SK-N-SH (cell line): Measurements from ENCODE around the gene CBR1. TPM values are rescaled to one million over a fixed set of nuclear protein-coding genes. Genes with fewer than 3 reads are reported as not detected.

Source experiments
- CTCF ChIA-PET: fragments of 300-600, 350-600 bp; formaldehyde crosslinking; extraction: SDS; loops from one replicate; lab custom pipeline; 2021; lab: Yijun Ruan, JAX
- POLR2A ChIA-PET: fragments of 350-600 bp; sonication (Branson Sonifier 250); formaldehyde crosslinking; extraction: SDS; loops from one replicate; lab custom pipeline; 2020; ENCODE audit warnings: antibody characterized with exemption, inconsistent platforms; lab: Yijun Ruan, JAX
- DNase-seq: peaks from one replicate; pipeline ENCODE4 v3.0.0; 2012
- H2AFZ ChIP-seq: fragments of 200-600 bp; sonication (generic); 2 replicates; pipeline ENCODE4 v1.8.1; 2016; ENCODE audit warnings: antibody characterized with exemption, mild to moderate bottlenecking, low read depth
- H3F3A ChIP-seq: fragments of 200-600 bp; sonication (generic); replicated peaks from 2 replicates; pipeline ENCODE3; 2016; ENCODE audit warnings: antibody characterized with exemption, mild to moderate bottlenecking; ENCODE audit not compliant: insufficient read depth
- H3K27ac ChIP-seq, 2 experiments: fragments of 200-500 bp in 1 of 2; fragments of 200-600 bp in 1 of 2; sonication (Bioruptor generic) in 1 of 2; sonication (generic), shearing (Covaris generic) in 1 of 2; 2 replicates each; pipeline versions ENCODE4 v1.5.1 to v1.6.1; 2014 to 2016; ENCODE audit warnings: low read depth in 2 of 2, inconsistent platforms in 1 of 2, low read length in 1 of 2, mild to moderate bottlenecking in 1 of 2, mixed read lengths in 1 of 2
- H3K27me3 ChIP-seq: fragments of 200-600 bp; sonication (generic), shearing (Covaris generic); 2 replicates; pipeline ENCODE4 v1.6.1; 2016; ENCODE audit warnings: mixed run types; ENCODE audit not compliant: insufficient read depth
- H3K36me3 ChIP-seq, 2 experiments: fragments of 200-500 bp in 1 of 2; fragments of 200-600 bp in 1 of 2; sonication (Bioruptor generic) in 1 of 2; sonication (generic) in 1 of 2; replicated peaks in 1 of 2; 2 replicates each; pipeline versions ENCODE3 to v1.5.1; 2014 to 2016; ENCODE audit warnings: low read length in 1 of 2, mild to moderate bottlenecking in 1 of 2; ENCODE audit not compliant: insufficient read depth in 2 of 2, control insufficient read depth in 1 of 2
- H3K4me1 ChIP-seq, 2 experiments: fragments of 200-500 bp in 1 of 2; fragments of 200-600 bp in 1 of 2; sonication (Bioruptor generic) in 1 of 2; sonication (generic), shearing (Covaris generic) in 1 of 2; 2 replicates each; pipeline versions ENCODE4 v1.5.1 to v1.6.1; 2014 to 2016; ENCODE audit warnings: low read depth in 1 of 2, low read length in 1 of 2, mixed run types in 1 of 2; ENCODE audit not compliant: insufficient read depth in 2 of 2, control insufficient read depth in 1 of 2
- H3K4me2 ChIP-seq: fragments of 200-600 bp; sonication (generic), shearing (Covaris generic); 2 replicates; pipeline ENCODE4 v1.6.1; 2017; ENCODE audit warnings: mixed run types
- H3K4me3 ChIP-seq, 2 experiments: fragments of 200-500 bp in 1 of 2; fragments of 200-600 bp in 1 of 2; sonication (Bioruptor generic) in 1 of 2; sonication (generic), shearing (Covaris generic) in 1 of 2; 2 replicates each; pipeline versions ENCODE4 v1.5.1 to v1.8.1; 2014 to 2016; ENCODE audit warnings: low read depth in 2 of 2, inconsistent platforms in 1 of 2, low read length in 1 of 2, mild to moderate bottlenecking in 1 of 2, mixed read lengths in 1 of 2, moderate library complexity in 1 of 2
- H3K79me2 ChIP-seq: fragments of 200-600 bp; sonication (generic); 2 replicates; pipeline ENCODE4 v1.8.1; 2017; ENCODE audit warnings: mild to moderate bottlenecking; ENCODE audit not compliant: insufficient read depth
- H3K9ac ChIP-seq: fragments of 200-600 bp; sonication (generic); 2 replicates; pipeline ENCODE4 v1.6.1; 2017; ENCODE audit warnings: mixed run types
- H3K9me2 ChIP-seq: fragments of 200-600 bp; sonication (generic); 2 replicates; pipeline ENCODE4 v1.6.1; 2017; ENCODE audit warnings: mixed run types
- H3K9me3 ChIP-seq: fragments of 200-600 bp; sonication (generic); 2 replicates; pipeline ENCODE4 v1.6.1; 2017; ENCODE audit warnings: mixed run types, mild to moderate bottlenecking, moderate library complexity
- H4K20me1 ChIP-seq: fragments of 200-600 bp; sonication (generic); 2 replicates; pipeline ENCODE4 v1.6.1; 2017; ENCODE audit warnings: mild to moderate bottlenecking, mixed run types; ENCODE audit not compliant: insufficient read depth
- CTCF ChIP-seq: fragments of 200-600 bp; sonication (generic); IDR thresholded peaks from 2 replicates; pipeline ENCODE4 v1.6.1; 2017; ENCODE audit warnings: antibody characterized with exemption, mild to moderate bottlenecking, moderate library complexity
- EZH2phosphoT487 ChIP-seq: fragments of 200-600 bp; sonication (generic); IDR thresholded peaks from 2 replicates; pipeline ENCODE4 v1.6.1; 2017; ENCODE audit warnings: low read depth, mixed run types, mild to moderate bottlenecking, antibody characterized with exemption, moderate library complexity, borderline replicate concordance
- FOXJ3 ChIP-seq: sonication (generic); formaldehyde crosslinking; IDR thresholded peaks from 2 replicates; pipeline ENCODE4 v1.5.1; 2020; ENCODE audit warnings: mild to moderate bottlenecking, missing genetic modification reagents
- FOXM1 ChIP-seq: IDR thresholded peaks from 2 replicates; pipeline ENCODE4 v1.4.0; 2012; ENCODE audit warnings: low read depth, mild to moderate bottlenecking
- GABPA ChIP-seq: IDR thresholded peaks from 2 replicates; pipeline ENCODE4 v1.4.0; 2012; ENCODE audit warnings: low read depth, mild to moderate bottlenecking
- GATA2 ChIP-seq: sonication (generic); formaldehyde crosslinking; IDR thresholded peaks from 2 replicates; pipeline ENCODE4 v1.5.0; 2020; ENCODE audit warnings: mild to moderate bottlenecking, missing genetic modification reagents
- MAX ChIP-seq: IDR thresholded peaks from 2 replicates; pipeline ENCODE4 v1.4.0; 2012; ENCODE audit warnings: low read depth
- NFIC ChIP-seq: IDR thresholded peaks from 2 replicates; pipeline ENCODE4 v1.4.0; 2012; ENCODE audit warnings: borderline replicate concordance
- POLR2AphosphoS5 ChIP-seq: IDR thresholded peaks from 2 replicates; pipeline ENCODE4 v1.6.1; 2012; ENCODE audit warnings: low read depth, low read length
- RFX5 ChIP-seq: IDR thresholded peaks from 2 replicates; pipeline ENCODE4 v1.6.1; 2012; ENCODE audit warnings: mild to moderate bottlenecking, improper control_type of control experiment, low read length
- RXRA ChIP-seq: IDR thresholded peaks from 2 replicates; pipeline ENCODE4 v1.4.0; 2012; ENCODE audit warnings: low read depth, mild to moderate bottlenecking, borderline replicate concordance
- SIN3A ChIP-seq: IDR thresholded peaks from 2 replicates; pipeline ENCODE4 v1.6.1; 2012; ENCODE audit warnings: low read depth, mild to moderate bottlenecking, low read length, moderate library complexity, borderline replicate concordance
- TAF1 ChIP-seq: IDR thresholded peaks from 2 replicates; pipeline ENCODE4 v1.6.1; 2012; ENCODE audit warnings: low read depth, mild to moderate bottlenecking, low read length, moderate library complexity, borderline replicate concordance
- TCF12 ChIP-seq: IDR thresholded peaks from 2 replicates; pipeline ENCODE4 v1.4.0; 2012
- YY1 ChIP-seq: IDR thresholded peaks from 2 replicates; pipeline ENCODE4 v1.4.0; 2012; ENCODE audit warnings: low read depth, mild to moderate bottlenecking
- WGBS: methylation state at CpG from one replicate; pipeline ENCODE4 v1.1.6; 2017; ENCODE audit warnings: low lambda C conversion rate; 5-methylcytosine and 5-hydroxymethylcytosine counted together
- polyA plus RNA-seq, 3 experiments: library from polyadenylated mRNA; depleted of rRNA; stranded (reverse); fragments of >200 nt; gene quantifications; 2 replicates each; pipeline ENCODE4 v1.2.3, GENCODE V29; 2012
- TF ChIP-seq, protein P1 (sequence below): fragments of 150-350 bp; IDR thresholded peaks from 2 replicates; pipeline ENCODE4 v1.6.1; 2017; ENCODE audit warnings: antibody characterized with exemption, low read length, low read depth, borderline replicate concordance
- TF ChIP-seq, protein P2 (sequence below): IDR thresholded peaks from 2 replicates; pipeline ENCODE4; 2012

The CBR1 gene
- polyA plus RNA-seq, 1 of the 3 experiments (the other 2 are of a cell fraction) = 136 TPM

GRCh38 chr21:36034211-36034913, 35.5 kb upstream of the CBR1 start:
- peaks cover 0 to 25% of the 10 kb centered on the region in 2 experiments; a peak in 2 of 4 replicates for H3K4me1 ChIP-seq
- POLR2A ChIA-PET = interaction anchor here (1.0 to 2.0 kb wide), 2 partner anchors 26 to 35 kb away, joined by 3 to 5 read pairs; partner anchors contain the start of genes CBR1 and SETD4
- H2AFZ ChIP-seq = no peak overlapping the region
- H3K36me3 ChIP-seq = peaks cover 22 to 37% of the 10 kb centered on the region in 2 experiments
- no peaks in the 10 kb centered on the region for H3K9me2 ChIP-seq
- H3K4me2 ChIP-seq = no peak overlapping the region
- peak overlapping the region in 1 of 2 experiments; percentile 94; a peak in 2 of 4 replicates for H3K27ac ChIP-seq
- WGBS = 90% methylated on average over 16 of the region's 16 CpGs
- no peak for DNase-seq
- peaks cover 2% of the 10 kb centered on the region for H3F3A ChIP-seq
- no peaks in the 10 kb centered on the region for H3K27me3 ChIP-seq
- TF ChIP-seq RXRA (no peak), FOXJ3 (CRISPR knock-in tag) (no peak), TCF12 (no peak), EZH2phosphoT487 (no peak), GABPA (no peak), CTCF (no peak), RFX5 (no peak), SIN3A (no peak), POLR2AphosphoS5 (no peak), FOXM1 (no peak), YY1 (no peak), GATA2 (CRISPR knock-in tag) (no peak), MAX (no peak), NFIC (no peak), TAF1 (no peak)
- TF ChIP-seq, protein P1, sequence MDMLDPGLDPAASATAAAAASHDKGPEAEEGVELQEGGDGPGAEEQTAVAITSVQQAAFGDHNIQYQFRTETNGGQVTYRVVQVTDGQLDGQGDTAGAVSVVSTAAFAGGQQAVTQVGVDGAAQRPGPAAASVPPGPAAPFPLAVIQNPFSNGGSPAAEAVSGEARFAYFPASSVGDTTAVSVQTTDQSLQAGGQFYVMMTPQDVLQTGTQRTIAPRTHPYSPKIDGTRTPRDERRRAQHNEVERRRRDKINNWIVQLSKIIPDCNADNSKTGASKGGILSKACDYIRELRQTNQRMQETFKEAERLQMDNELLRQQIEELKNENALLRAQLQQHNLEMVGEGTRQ = no peak
- TF ChIP-seq, protein P2, sequence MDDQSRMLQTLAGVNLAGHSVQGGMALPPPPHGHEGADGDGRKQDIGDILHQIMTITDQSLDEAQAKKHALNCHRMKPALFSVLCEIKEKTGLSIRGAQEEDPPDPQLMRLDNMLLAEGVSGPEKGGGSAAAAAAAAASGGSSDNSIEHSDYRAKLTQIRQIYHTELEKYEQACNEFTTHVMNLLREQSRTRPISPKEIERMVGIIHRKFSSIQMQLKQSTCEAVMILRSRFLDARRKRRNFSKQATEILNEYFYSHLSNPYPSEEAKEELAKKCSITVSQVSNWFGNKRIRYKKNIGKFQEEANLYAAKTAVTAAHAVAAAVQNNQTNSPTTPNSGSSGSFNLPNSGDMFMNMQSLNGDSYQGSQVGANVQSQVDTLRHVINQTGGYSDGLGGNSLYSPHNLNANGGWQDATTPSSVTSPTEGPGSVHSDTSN = no peak
- TF ChIP-seq, all 33 proteins: peak for 0
- Histone ChIP-seq H3K79me2 (no peaks in the 10 kb centered on the region), H3K4me3 (no peak overlapping the region), H3K9me3 (no peaks in the 10 kb centered on the region), H3K9ac (no peak overlapping the region), H4K20me1 (no peaks in the 10 kb centered on the region)
- CTCF ChIA-PET = interaction anchor here (0.6 to 4.4 kb wide), 10 partner anchors 10 to 1144 kb away, joined by 3 to 41 read pairs (median 4); partner anchors contain the start of gene CBR1
